H9 (cell line): ENCODE measurements around the gene SOHLH2. TPM values are rescaled to one million over a fixed set of nuclear protein-coding genes. Genes with fewer than 3 reads are reported as not detected.

Source experiments
- DNase-seq: peaks from one replicate; pipeline ENCODE4 v3.0.0-alpha.2; 2017
- H2AFZ ChIP-seq: one replicate; pipeline ENCODE4 v1.6.1; 2013; ENCODE audit warnings: mild to moderate bottlenecking, low read length, control low read depth, moderate library complexity
- H2AK5ac ChIP-seq: 2 replicates; pipeline ENCODE4 v1.6.1; 2013; ENCODE audit warnings: low read length, control low read depth, mixed read lengths; ENCODE audit not compliant: insufficient read length
- H2BK120ac ChIP-seq: one replicate; pipeline ENCODE4 v1.6.1; 2013; ENCODE audit warnings: low read depth, mild to moderate bottlenecking, low read length, control low read depth, inconsistent platforms; ENCODE audit not compliant: poor library complexity, severe bottlenecking
- H2BK12ac ChIP-seq: 2 replicates; pipeline ENCODE4 v1.6.1; 2013; ENCODE audit warnings: low read length, control low read depth, mixed read lengths, low read depth; ENCODE audit not compliant: insufficient read length
- H2BK15ac ChIP-seq: 2 replicates; pipeline ENCODE4 v1.6.1; 2013; ENCODE audit warnings: low read depth, low read length, control low read depth
- H2BK20ac ChIP-seq: one replicate; pipeline ENCODE4 v1.6.1; 2013; ENCODE audit warnings: low read depth, mild to moderate bottlenecking, low read length, control low read depth, inconsistent platforms; ENCODE audit not compliant: poor library complexity, severe bottlenecking
- H2BK5ac ChIP-seq: 2 replicates; pipeline ENCODE4 v1.6.1; 2013; ENCODE audit warnings: low read length, control low read depth, mixed read lengths; ENCODE audit not compliant: insufficient read length
- H3K14ac ChIP-seq: 2 replicates; pipeline ENCODE4 v1.6.1; 2013; ENCODE audit warnings: low read length, control low read depth; ENCODE audit not compliant: insufficient read depth
- H3K18ac ChIP-seq: 2 replicates; pipeline ENCODE4 v1.6.1; 2013; ENCODE audit warnings: low read depth, mild to moderate bottlenecking, mixed read lengths, low read length, control low read depth; ENCODE audit not compliant: insufficient read length
- H3K23ac ChIP-seq: 2 replicates; pipeline ENCODE4 v1.6.1; 2013; ENCODE audit warnings: low read length, control low read depth, mixed read lengths, low read depth; ENCODE audit not compliant: insufficient read length
- H3K23me2 ChIP-seq: 2 replicates; pipeline ENCODE4 v1.6.1; 2013; ENCODE audit warnings: low read depth, mild to moderate bottlenecking, mixed read lengths, low read length, control low read depth; ENCODE audit not compliant: insufficient read length, poor library complexity, severe bottlenecking
- H3K27ac ChIP-seq: 2 replicates; pipeline ENCODE4 v1.5.1; 2013; ENCODE audit warnings: low read length, control low read depth, mixed read lengths, low read depth; ENCODE audit not compliant: insufficient read length
- H3K27me3 ChIP-seq: 2 replicates; pipeline ENCODE4 v1.6.1; 2013; ENCODE audit warnings: low read length, control low read depth, inconsistent platforms; ENCODE audit not compliant: insufficient read depth
- H3K4ac ChIP-seq: 2 replicates; pipeline ENCODE4 v1.6.1; 2013; ENCODE audit warnings: low read depth, mild to moderate bottlenecking, control low read depth, inconsistent platforms, low read length, moderate library complexity
- H3K4me1 ChIP-seq: 2 replicates; pipeline ENCODE4 v1.6.1; 2013; ENCODE audit warnings: low read length, control low read depth, inconsistent platforms; ENCODE audit not compliant: insufficient read depth
- H3K4me2 ChIP-seq: 2 replicates; pipeline ENCODE4 v1.6.1; 2013; ENCODE audit warnings: low read length, control low read depth, mixed read lengths; ENCODE audit not compliant: insufficient read length, insufficient read depth
- H3K56ac ChIP-seq: 2 replicates; pipeline ENCODE4 v1.6.1; 2013; ENCODE audit warnings: low read depth, mild to moderate bottlenecking, mixed read lengths, low read length, control low read depth; ENCODE audit not compliant: insufficient read length
- H3K79me1 ChIP-seq: 2 replicates; pipeline ENCODE4 v1.6.1; 2013; ENCODE audit warnings: low read depth, mild to moderate bottlenecking, moderate library complexity, low read length, control low read depth, inconsistent platforms; ENCODE audit not compliant: insufficient read depth, poor library complexity, severe bottlenecking
- H3K79me2 ChIP-seq: 2 replicates; pipeline ENCODE4 v1.6.1; 2013; ENCODE audit warnings: low read length, control low read depth, inconsistent platforms; ENCODE audit not compliant: insufficient read depth
- H3K9ac ChIP-seq: 2 replicates; pipeline ENCODE4 v1.6.1; 2013; ENCODE audit warnings: low read length, control low read depth, mixed read lengths; ENCODE audit not compliant: insufficient read length; ENCODE audit errors: extremely low read depth
- H3K9me3 ChIP-seq: one replicate; pipeline ENCODE4 v1.6.1; 2013; ENCODE audit warnings: low read depth, low read length, inconsistent platforms; ENCODE audit not compliant: control insufficient read depth
- H3T11ph ChIP-seq: one replicate; pipeline ENCODE4 v1.6.1; 2013; ENCODE audit warnings: mild to moderate bottlenecking, low read length, control low read depth, inconsistent platforms
- H4K20me1 ChIP-seq: one replicate; pipeline ENCODE4 v1.6.1; 2013; ENCODE audit not compliant: control insufficient read depth, insufficient read length, insufficient read depth
- H4K5ac ChIP-seq: 2 replicates; pipeline ENCODE4 v1.6.1; 2013; ENCODE audit warnings: low read depth, mild to moderate bottlenecking, mixed read lengths, low read length, control low read depth; ENCODE audit not compliant: insufficient read length
- H4K8ac ChIP-seq: replicated peaks from 2 replicates; pipeline ENCODE4 v1.6.1; 2013; ENCODE audit warnings: low read length, control low read depth, mixed read lengths, low read depth; ENCODE audit not compliant: insufficient read length
- H4K91ac ChIP-seq: 2 replicates; pipeline ENCODE4 v1.6.1; 2013; ENCODE audit warnings: low read depth, mild to moderate bottlenecking, moderate library complexity, mixed read lengths, low read length, control low read depth; ENCODE audit not compliant: insufficient read length
- H3K27ac Mint-ChIP-seq, 3 experiments: 2 replicates in 2 of 3; 3 replicates in 1 of 3; pipeline ENCODE4 v1.8.0; 2020 to 2021; ENCODE audit warnings: mixed read lengths in 3 of 3, mild to moderate bottlenecking in 1 of 3, moderate library complexity in 1 of 3
- H3K27me3 Mint-ChIP-seq: 2 replicates; pipeline ENCODE4 v1.8.0; 2021; ENCODE audit warnings: low read depth, mild to moderate bottlenecking, moderate library complexity, mixed read lengths
- H3K36me3 Mint-ChIP-seq, 3 experiments: 2 replicates in 2 of 3; 3 replicates in 1 of 3; pipeline ENCODE4 v1.8.0; 2020 to 2021; ENCODE audit warnings: low read depth in 3 of 3, mixed read lengths in 3 of 3; ENCODE audit not compliant: insufficient read depth in 1 of 3
- H3K4me1 Mint-ChIP-seq, 2 experiments: 2 replicates each; pipeline ENCODE4 v1.8.0; 2020; ENCODE audit warnings: mixed read lengths in 2 of 2
- H3K4me3 Mint-ChIP-seq, 2 experiments: 2 replicates in 1 of 2; 3 replicates in 1 of 2; pipeline ENCODE4 v1.8.0; 2020 to 2021; ENCODE audit warnings: mild to moderate bottlenecking in 2 of 2, mixed read lengths in 2 of 2, moderate library complexity in 1 of 2
- H3K9me3 Mint-ChIP-seq, 2 experiments: 2 replicates in 1 of 2; 3 replicates in 1 of 2; pipeline ENCODE4 v1.8.0; 2020; ENCODE audit warnings: mild to moderate bottlenecking in 2 of 2, mixed read lengths in 2 of 2, moderate library complexity in 1 of 2
- CTCF ChIP-seq: fragments of 200-600 bp; sonication (generic); conservative IDR thresholded peaks from 3 replicates; pipeline ENCODE4 v1.8.0; 2021; ENCODE audit warnings: antibody characterized with exemption, mild to moderate bottlenecking
- WGBS: extraction: QIAGEN DNeasy Blood & Tissue Kit; methylation state at CpG from one replicate; pipeline ENCODE4 v1.1.7; 2013; ENCODE audit warnings: missing lambda C conversion rate, low lambda C conversion rate, mixed read lengths; ENCODE audit not compliant: insufficient read length; ENCODE audit errors: extremely low coverage; 5-methylcytosine and 5-hydroxymethylcytosine counted together
- total RNA-seq: library from RNA; stranded (reverse); gene quantifications from 2 replicates; pipeline ENCODE4 v1.2.1, GENCODE V29; 2021

Gene SOHLH2
- total RNA-seq, 1 experiment from 2014 or later, result 1.3 TPM

- Histone ChIP-seq H3T11ph (no peak overlapping the region), H3K4me1 (no peaks in the 10 kb centered on the region), H2AK5ac (no peak overlapping the region), H3K56ac (no peak overlapping the region), H4K8ac (no peak overlapping the region), H3K79me1 (no peaks in the 10 kb centered on the region), H2BK20ac (no peak overlapping the region), H3K9ac (no peak overlapping the region), H3K27ac (no peak overlapping the region), H2BK120ac (no peak overlapping the region), H3K23me2 (peaks cover 8% of the 10 kb centered on the region), H3K4me2 (peak overlapping the region; percentile 53), H3K27me3 (peaks cover 16% of the 10 kb centered on the region; the same call in 1 of the 2 replicates), H2BK15ac (no peak overlapping the region), H4K91ac (no peak overlapping the region), H4K5ac (no peak overlapping the region), H2BK5ac (no peak overlapping the region), H4K20me1 (no peaks in the 10 kb centered on the region), H3K23ac (no peak overlapping the region), H2BK12ac (no peak overlapping the region), H3K18ac (no peak overlapping the region), H3K14ac (no peak overlapping the region), H2AFZ (no peak overlapping the region), H3K79me2 (no peaks in the 10 kb centered on the region), H3K9me3 (no peaks in the 10 kb centered on the region), H3K4ac (no peak overlapping the region)
- Mint-ChIP-seq H3K27me3 (peaks cover 58% of the 10 kb centered on the region), H3K27ac (no peak overlapping the region), H3K4me1 (peaks cover 7 to 11% of the 10 kb centered on the region in 2 experiments), H3K9me3 (no peaks in the 10 kb centered on the region), H3K36me3 (no peaks in the 10 kb centered on the region), H3K4me3 (peak overlapping the region; percentile 74 to 82)
- DNase-seq, result no peak
- WGBS, result no CpG with 5 or more reads among the region's 5 CpGs
- TF ChIP-seq CTCF, result no peak
These were observed 82.4 kb downstream of the SOHLH2 start for GRCh38 chr13:36131931-36132297.
